Keratinocyte (primary cell): Measurements from ENCODE around the gene CYP4V2. TPM values are rescaled to one million over a fixed set of nuclear protein-coding genes. Genes with fewer than 3 reads are reported as not detected.

Experiments
- DNase-seq: peaks from one replicate; pipeline ENCODE4 v3.0.0-alpha.2; 2011; ENCODE audit warnings: low read depth, missing footprints, low spot score
- FAIRE-seq: peaks from 2 replicates; lab custom pipeline; 2011; peaks lifted over from hg19 to GRCh38; lab: Jason Lieb, UNC
- H2AFZ ChIP-seq: 2 replicates; pipeline ENCODE4 v1.6.0; 2012; ENCODE audit warnings: low read length, control low read depth, inconsistent platforms; ENCODE audit not compliant: control insufficient read depth
- H3K27ac ChIP-seq: 2 replicates; pipeline ENCODE4 v1.5.1; 2011; ENCODE audit warnings: low read length; ENCODE audit not compliant: control insufficient read depth, insufficient read depth
- H3K27me3 ChIP-seq: 3 replicates; pipeline ENCODE4 v1.6.0; 2011; ENCODE audit warnings: low read length; ENCODE audit not compliant: control insufficient read depth, insufficient read depth; ENCODE audit errors: extremely low read depth
- H3K36me3 ChIP-seq, 2 experiments: 2 replicates in 1 of 2; 3 replicates in 1 of 2; pipeline ENCODE4 v1.5.1; 2011; ENCODE audit warnings: low read length in 2 of 2, mild to moderate bottlenecking in 1 of 2; ENCODE audit not compliant: control insufficient read depth in 2 of 2, insufficient read depth in 2 of 2; ENCODE audit errors: extremely low read depth in 1 of 2
- H3K4me1 ChIP-seq: 3 replicates; pipeline ENCODE4 v1.5.1; 2011; ENCODE audit warnings: low read length; ENCODE audit not compliant: control insufficient read depth, insufficient read depth; ENCODE audit errors: extremely low read depth
- H3K4me2 ChIP-seq: 3 replicates; pipeline ENCODE4 v1.6.0; 2011; ENCODE audit warnings: low read depth, low read length; ENCODE audit not compliant: control insufficient read depth, insufficient read depth; ENCODE audit errors: extremely low read depth
- H3K4me3 ChIP-seq, 3 experiments: fragments of 200-600 bp in 1 of 3; sonication (generic) in 1 of 3; 2 replicates in 2 of 3; 3 replicates in 1 of 3; pipeline ENCODE4 v1.5.1; 2011 to 2016; ENCODE audit warnings: low read length in 3 of 3, mild to moderate bottlenecking in 3 of 3, control low read depth in 2 of 3, inconsistent platforms in 1 of 3, low read depth in 1 of 3, mixed read lengths in 1 of 3, mixed run types in 1 of 3, moderate library complexity in 1 of 3; ENCODE audit not compliant: control insufficient read depth in 2 of 3, insufficient read depth in 2 of 3; ENCODE audit errors: extremely low read depth in 1 of 3
- H3K79me2 ChIP-seq: 2 replicates; pipeline ENCODE4 v1.6.0; 2012; ENCODE audit warnings: low read length; ENCODE audit not compliant: control insufficient read depth, insufficient read depth
- H3K9ac ChIP-seq: 3 replicates; pipeline ENCODE4 v1.6.0; 2011; ENCODE audit warnings: low read length; ENCODE audit not compliant: control insufficient read depth, insufficient read depth; ENCODE audit errors: extremely low read depth
- H3K9me1 ChIP-seq: 3 replicates; pipeline ENCODE4 v1.6.0; 2011; ENCODE audit warnings: low read length; ENCODE audit not compliant: control insufficient read depth, insufficient read depth; ENCODE audit errors: extremely low read depth
- H3K9me3 ChIP-seq: 2 replicates; pipeline ENCODE4 v1.5.1; 2012; ENCODE audit warnings: low read depth, low read length; ENCODE audit not compliant: control insufficient read depth
- H4K20me1 ChIP-seq: 3 replicates; pipeline ENCODE4 v1.6.0; 2011; ENCODE audit warnings: low read length; ENCODE audit not compliant: control insufficient read depth, insufficient read depth; ENCODE audit errors: extremely low read depth
- CTCF ChIP-seq, 3 experiments: IDR thresholded peaks in 1 of 3; conservative IDR thresholded peaks in 1 of 3; optimal IDR thresholded peaks in 1 of 3; 2 replicates in 2 of 3; 3 replicates in 1 of 3; pipeline versions ENCODE3 to v1.5.1; 2011; ENCODE audit warnings: low read length in 3 of 3, mild to moderate bottlenecking in 3 of 3, moderate library complexity in 2 of 3, control low read depth in 1 of 3, inconsistent platforms in 1 of 3; ENCODE audit not compliant: insufficient read depth in 2 of 3; ENCODE audit errors: extremely low read depth in 1 of 3
- EZH2 ChIP-seq: IDR thresholded peaks from one replicate; pipeline ENCODE4 v1.6.1; 2012; ENCODE audit warnings: inconsistent platforms, mild to moderate bottlenecking, low read length, moderate library complexity
- dilution Hi-C: fragments of 300-500 bp; cut with MboI; formaldehyde crosslinking; loops from one replicate; pipeline ENCODE4 v1.7.0; 2020; ENCODE audit warnings: low sequenced_read_pairs; ENCODE audit not compliant: extremely low pct_ligation_motif_present
- polyA plus RNA-seq, 5 experiments: library from polyadenylated mRNA; depleted of rRNA in 3 of 5; stranded (reverse) in 3 of 5; stranded (forward) in 1 of 5; unstranded in 1 of 5; fragments of >200 nt; gene quantifications; 1 replicate in 1 of 5; 2 replicates in 3 of 5; 3 replicates in 1 of 5; pipeline versions ENCODE4 v1.2.1 to v1.2.3, GENCODE V29; 2011 to 2012; ENCODE audit warnings: missing spikeins in 2 of 5, low read depth in 1 of 5, low replicate concordance in 1 of 5

Gene CYP4V2
- polyA plus RNA-seq, 1 donor (not counting 4 experiments of a cell fraction or from before 2014, with no cell fraction given): 8.8 TPM

- H3K27ac ChIP-seq: no peak overlapping the region
- no peak overlapping the region for H3K9ac ChIP-seq
- TF ChIP-seq EZH2: no peak
- no peak for TF ChIP-seq CTCF (optimal IDR thresholded peaks at IDR 0.05 in 1 of 3, IDR thresholded peaks at IDR 0.05 in 1 of 3, conservative IDR thresholded peaks at IDR 0.05 in 1 of 3; ENCODE audit: extremely low read depth in 1 of 3, insufficient read depth in 2 of 3, low read length in 3 of 3)
- FAIRE-seq (no peak), DNase-seq (no peak)
- no peaks in the 10 kb centered on the region for H3K4me1 ChIP-seq
- no peaks in the 10 kb centered on the region for H3K36me3 ChIP-seq
- no peak overlapping the region for H3K4me2 ChIP-seq
- H2AFZ ChIP-seq: no peak overlapping the region
- H3K4me3 ChIP-seq: no peak overlapping the region
- H3K79me2 ChIP-seq: no peaks in the 10 kb centered on the region
- no peaks in the 10 kb centered on the region for H3K27me3 ChIP-seq
- no peaks in the 10 kb centered on the region for H4K20me1 ChIP-seq
- no peaks in the 10 kb centered on the region for H3K9me1 ChIP-seq
- H3K9me3 ChIP-seq: no peaks in the 10 kb centered on the region
- dilution Hi-C loops: no loop called here
Measured at GRCh38 chr4:186150926-186151325, 40.4 kb upstream of the CYP4V2 start.

DNA sequence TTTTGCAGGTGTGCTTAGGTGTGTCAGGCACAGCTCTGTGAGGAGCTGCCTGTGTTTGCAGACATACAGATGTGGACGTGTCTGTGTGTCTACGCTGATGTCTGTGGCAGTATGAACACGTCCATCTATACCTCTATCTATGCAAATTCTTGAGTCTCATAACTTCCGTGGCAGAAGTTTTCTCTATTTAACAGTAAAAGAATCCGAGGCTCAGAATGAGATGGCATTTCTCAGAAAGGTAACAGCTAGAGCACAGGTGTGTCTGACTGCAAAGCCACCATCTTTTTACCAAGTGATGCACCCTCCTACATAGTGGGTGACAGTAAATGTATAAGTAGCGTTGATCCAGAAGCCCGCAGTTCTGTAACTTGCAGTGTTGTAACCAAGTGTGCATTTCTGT, 39.9 kb upstream of the CYP4V2 start:
- H3K4me3 ChIP-seq: no peak overlapping the region
- no peaks in the 10 kb centered on the region for H3K9me1 ChIP-seq
- DNase-seq: no peak
- no peaks in the 10 kb centered on the region for H3K36me3 ChIP-seq
- no peak overlapping the region for H3K27ac ChIP-seq
- dilution Hi-C loops: no loop called here
- H3K27me3 ChIP-seq: no peaks in the 10 kb centered on the region
- no peak for TF ChIP-seq EZH2
- TF ChIP-seq CTCF (optimal IDR thresholded peaks at IDR 0.05 in 1 of 3, IDR thresholded peaks at IDR 0.05 in 1 of 3, conservative IDR thresholded peaks at IDR 0.05 in 1 of 3; ENCODE audit: extremely low read depth in 1 of 3, insufficient read depth in 2 of 3, low read length in 3 of 3): no peak
- FAIRE-seq: no peak
- H3K79me2 ChIP-seq: no peaks in the 10 kb centered on the region
- no peaks in the 10 kb centered on the region for H3K9me3 ChIP-seq
- H3K9ac ChIP-seq: no peak overlapping the region
- no peak overlapping the region for H2AFZ ChIP-seq
- H3K4me2 ChIP-seq: no peak overlapping the region
- no peaks in the 10 kb centered on the region for H3K4me1 ChIP-seq
- H4K20me1 ChIP-seq: no peaks in the 10 kb centered on the region
